Astrocyte (in vitro differentiated cells and primary cell): ENCODE measurements around the gene ALX4. TPM values are rescaled to one million over a fixed set of nuclear protein-coding genes. Genes with fewer than 3 reads are reported as not detected.

ENCODE experiments used
- DNase-seq: peaks from one replicate; pipeline ENCODE4 v3.0.0-alpha.2; 2010; ENCODE audit warnings: low read depth
- FAIRE-seq: peaks from 2 replicates; lab custom pipeline; 2011; peaks lifted over from hg19 to GRCh38; lab: Jason Lieb, UNC
- H2AFZ ChIP-seq: 2 replicates; pipeline ENCODE4 v1.6.0; 2012; ENCODE audit warnings: low read depth, low read length, inconsistent platforms
- H3K27ac ChIP-seq: 2 replicates; pipeline ENCODE4 v1.5.1; 2011; ENCODE audit warnings: low read depth, low read length, inconsistent platforms
- H3K27me3 ChIP-seq: 2 replicates; pipeline ENCODE4 v1.6.0; 2011; ENCODE audit warnings: low read length, inconsistent platforms; ENCODE audit not compliant: insufficient read depth
- H3K36me3 ChIP-seq: 2 replicates; pipeline ENCODE4 v1.5.1; 2011; ENCODE audit warnings: low read length, inconsistent platforms; ENCODE audit not compliant: insufficient read depth
- H3K4me1 ChIP-seq: 2 replicates; pipeline ENCODE4 v1.5.1; 2011; ENCODE audit warnings: low read length, inconsistent platforms; ENCODE audit not compliant: insufficient read depth
- H3K4me2 ChIP-seq: 2 replicates; pipeline ENCODE4 v1.6.0; 2012; ENCODE audit warnings: low read length, inconsistent platforms
- H3K4me3 ChIP-seq: 2 replicates; pipeline ENCODE4 v1.5.1; 2011; ENCODE audit warnings: low read depth, mild to moderate bottlenecking, low read length, inconsistent platforms; ENCODE audit not compliant: insufficient read depth
- H3K79me2 ChIP-seq: 2 replicates; pipeline ENCODE4 v1.6.0; 2012; ENCODE audit warnings: mild to moderate bottlenecking, low read length, inconsistent platforms; ENCODE audit not compliant: insufficient read depth
- H3K9ac ChIP-seq: 2 replicates; pipeline ENCODE4 v1.6.0; 2012; ENCODE audit warnings: mild to moderate bottlenecking, low read length, inconsistent platforms
- H3K9me3 ChIP-seq: 2 replicates; pipeline ENCODE4 v1.5.1; 2012; ENCODE audit warnings: low read depth, mild to moderate bottlenecking, low read length, inconsistent platforms; ENCODE audit not compliant: insufficient read depth
- H4K20me1 ChIP-seq: 2 replicates; pipeline ENCODE4 v1.6.0; 2012; ENCODE audit warnings: low read length, inconsistent platforms; ENCODE audit not compliant: insufficient read depth
- H3K27ac Mint-ChIP-seq: one replicate; pipeline ENCODE4 v1.8.0; 2021; ENCODE audit warnings: mild to moderate bottlenecking, mixed read lengths; ENCODE audit not compliant: unreplicated experiment
- H3K27me3 Mint-ChIP-seq: one replicate; pipeline ENCODE4 v1.8.0; 2021; ENCODE audit warnings: low read depth, mixed read lengths; ENCODE audit not compliant: unreplicated experiment
- H3K36me3 Mint-ChIP-seq: one replicate; pipeline ENCODE4 v1.8.0; 2021; ENCODE audit warnings: low read depth, mixed read lengths; ENCODE audit not compliant: unreplicated experiment
- H3K4me1 Mint-ChIP-seq: one replicate; pipeline ENCODE4 v1.8.0; 2021; ENCODE audit warnings: low read depth, mixed read lengths; ENCODE audit not compliant: unreplicated experiment
- H3K4me3 Mint-ChIP-seq: one replicate; pipeline ENCODE4 v1.8.0; 2021; ENCODE audit warnings: mild to moderate bottlenecking, moderate library complexity, mixed read lengths; ENCODE audit not compliant: unreplicated experiment
- H3K9me3 Mint-ChIP-seq: one replicate; pipeline ENCODE4 v1.8.0; 2021; ENCODE audit warnings: mild to moderate bottlenecking, mixed read lengths; ENCODE audit not compliant: unreplicated experiment
- CTCF ChIP-seq: IDR thresholded peaks from 2 replicates; pipeline ENCODE4 v1.5.1; 2011; ENCODE audit warnings: low read depth, mild to moderate bottlenecking, inconsistent platforms, low read length, moderate library complexity; ENCODE audit not compliant: insufficient read depth
- EZH2 ChIP-seq: IDR thresholded peaks from 2 replicates; pipeline ENCODE4 v1.6.1; 2012; ENCODE audit warnings: mild to moderate bottlenecking, low read length, inconsistent platforms; ENCODE audit not compliant: insufficient read depth
- total RNA-seq: library from RNA; stranded (reverse); gene quantifications from 2 replicates; pipeline ENCODE4 v1.2.1, GENCODE V29; 2021

The ALX4 gene
- total RNA-seq, 1 donor from 2014 or later = not detected

- Mint-ChIP-seq H3K36me3 (no peaks in the 10 kb centered on the region), H3K27ac (no peak overlapping the region), H3K9me3 (no peaks in the 10 kb centered on the region), H3K4me3 (no peak overlapping the region), H3K4me1 (no peaks in the 10 kb centered on the region), H3K27me3 (peaks cover 31% of the 10 kb centered on the region)
- no peak for DNase-seq
- H2AFZ ChIP-seq = no peak overlapping the region
- TF ChIP-seq CTCF (no peak), EZH2 (no peak)
- no peak for FAIRE-seq
- H3K36me3 ChIP-seq = no peaks in the 10 kb centered on the region
- H3K27me3 ChIP-seq = peaks cover 2% of the 10 kb centered on the region
- no peaks in the 10 kb centered on the region for H3K4me1 ChIP-seq
- no peaks in the 10 kb centered on the region for H3K79me2 ChIP-seq
- no peaks in the 10 kb centered on the region for H3K9me3 ChIP-seq
- H3K4me2 ChIP-seq = no peak overlapping the region
- no peak overlapping the region for H3K27ac ChIP-seq
- H4K20me1 ChIP-seq = no peaks in the 10 kb centered on the region
- no peak overlapping the region for H3K9ac ChIP-seq
- H3K4me3 ChIP-seq = no peak overlapping the region
Measured at GRCh38 chr11:44277196-44278090, 32.5 kb downstream of the ALX4 start.

- Histone ChIP-seq H3K36me3 (no peaks in the 10 kb centered on the region), H4K20me1 (no peaks in the 10 kb centered on the region), H3K9ac (no peak overlapping the region), H3K79me2 (no peaks in the 10 kb centered on the region), H3K4me2 (no peak overlapping the region), H3K4me3 (no peak overlapping the region), H3K9me3 (no peaks in the 10 kb centered on the region), H3K4me1 (no peaks in the 10 kb centered on the region), H2AFZ (no peak overlapping the region), H3K27ac (no peak overlapping the region), H3K27me3 (peaks cover 2% of the 10 kb centered on the region)
- Mint-ChIP-seq H3K27me3 (peaks cover 30% of the 10 kb centered on the region), H3K4me3 (no peak overlapping the region), H3K9me3 (peaks cover 3% of the 10 kb centered on the region), H3K36me3 (no peaks in the 10 kb centered on the region), H3K27ac (no peak overlapping the region), H3K4me1 (no peaks in the 10 kb centered on the region)
- DNase-seq = no peak
- TF ChIP-seq CTCF = no peak
- no peak for TF ChIP-seq EZH2
- no peak for FAIRE-seq
Measured at GRCh38 chr11:44275961-44276550, 33.9 kb downstream of the ALX4 start.

- FAIRE-seq (no peak), DNase-seq (no peak)
- Histone ChIP-seq H3K36me3 (no peaks in the 10 kb centered on the region), H3K4me3 (no peak overlapping the region), H4K20me1 (no peaks in the 10 kb centered on the region), H3K4me2 (no peak overlapping the region), H3K27ac (no peak overlapping the region), H3K9me3 (no peaks in the 10 kb centered on the region), H3K79me2 (no peaks in the 10 kb centered on the region), H2AFZ (no peak overlapping the region), H3K9ac (no peak overlapping the region), H3K4me1 (peaks cover 2% of the 10 kb centered on the region), H3K27me3 (no peaks in the 10 kb centered on the region)
- H3K9me3 Mint-ChIP-seq = peaks cover 3% of the 10 kb centered on the region
- H3K4me1 Mint-ChIP-seq = no peaks in the 10 kb centered on the region
- TF ChIP-seq EZH2 (no peak), CTCF (no peak)
- H3K27ac Mint-ChIP-seq = no peak overlapping the region
- H3K27me3 Mint-ChIP-seq = peaks cover 27% of the 10 kb centered on the region
- no peaks in the 10 kb centered on the region for H3K36me3 Mint-ChIP-seq
- no peak overlapping the region for H3K4me3 Mint-ChIP-seq
Measured at GRCh38 chr11:44275241-44275640, 34.7 kb downstream of the ALX4 start.
